Breast epithelium (tissue), 4 donors: ENCODE results near the gene CENPP. TPM values are rescaled to one million over a fixed set of nuclear protein-coding genes. Genes with fewer than 3 reads are reported as not detected.

Experiments used
- DNase-seq, 2 donors: peaks; one replicate each; pipeline ENCODE4 v3.0.0-alpha.2; 2019; ENCODE audit warnings: low spot score in 2 of 2
- H3K27ac ChIP-seq, 2 donors: fragments of 200-600 bp; sonication (generic) in 1 of 2; one replicate each; pipeline ENCODE4 v1.5.1; 2016 to 2019; ENCODE audit warnings: mild to moderate bottlenecking in 1 of 2
- H3K27me3 ChIP-seq, 2 donors: fragments of 200-600 bp; sonication (generic) in 1 of 2; one replicate each; pipeline versions ENCODE4 v1.5.1 to v1.6.0; 2017 to 2019; ENCODE audit warnings: control low read depth in 1 of 2, mild to moderate bottlenecking in 1 of 2
- H3K36me3 ChIP-seq: fragments of 200-600 bp; one replicate; pipeline ENCODE4 v1.5.1; 2019
- H3K4me1 ChIP-seq, 2 donors: fragments of 200-600 bp; sonication (generic); one replicate each; pipeline ENCODE4 v1.5.1; 2016 to 2019; ENCODE audit warnings: control low read depth in 1 of 2
- H3K4me3 ChIP-seq, 3 donors: fragments of 200-600 bp; sonication (generic); 1 replicate in 2 of 3; 2 replicates in 1 of 3; pipeline ENCODE4 v1.5.1; 2016 to 2019; ENCODE audit warnings: mild to moderate bottlenecking in 3 of 3, moderate library complexity in 2 of 3
- H3K9me3 ChIP-seq, 2 donors: fragments of 200-600 bp; sonication (generic) in 1 of 2; one replicate each; pipeline ENCODE4 v1.5.1; 2016 to 2019; ENCODE audit warnings: control low read depth in 1 of 2
- CTCF ChIP-seq, 3 donors: fragments of 450-650 bp; IDR thresholded peaks; one replicate each; pipeline ENCODE4 v1.5.1; 2016 to 2017; ENCODE audit warnings: antibody characterized with exemption in 3 of 3, mild to moderate bottlenecking in 3 of 3, moderate library complexity in 3 of 3
- POLR2A ChIP-seq: fragments of 450-650 bp; IDR thresholded peaks from one replicate; pipeline ENCODE4 v1.6.1; 2016; ENCODE audit warnings: antibody characterized with exemption, mild to moderate bottlenecking, moderate library complexity
- POLR2AphosphoS5 ChIP-seq, 3 donors: sonication (generic); formaldehyde crosslinking; IDR thresholded peaks; one replicate each; pipeline ENCODE4 v1.6.1; 2017; ENCODE audit warnings: antibody characterized with exemption in 3 of 3
- intact Hi-C: fragments of 100-400 bp; cut with DNase I; formaldehyde crosslinking; loops from one replicate; pipeline ENCODE4 v1.15.1; 2023; ENCODE audit warnings: low total_unique reads
- total RNA-seq, 3 donors: library from RNA; depleted of rRNA; stranded (reverse); fragments of >200 nt; gene quantifications; one replicate each; pipeline ENCODE4 v1.1.0, GENCODE V29; 2016

The CENPP gene
- total RNA-seq, 3 donors from 2014 or later = 3.9 to 6.1 (median 4.5) TPM

- H3K27ac ChIP-seq = no peak overlapping the region
- H3K9me3 ChIP-seq = no peaks in the 10 kb centered on the region
- no peak for DNase-seq
- intact Hi-C loops = loop anchor here (1.0 kb wide), 1 partner anchor 8 kb away; no protein-coding TSS in a partner anchor
- H3K4me3 ChIP-seq = no peak overlapping the region
- no peaks in the 10 kb centered on the region for H3K27me3 ChIP-seq
- H3K36me3 ChIP-seq = no peaks in the 10 kb centered on the region
- no peaks in the 10 kb centered on the region for H3K4me1 ChIP-seq
- TF ChIP-seq CTCF (IDR thresholded peaks at IDR 0.05) (no peak), POLR2AphosphoS5 (IDR thresholded peaks at IDR 0.05) (no peak), POLR2A (no peak)
Measured at GRCh38 chr9:92476962-92477361, 151.2 kb downstream of the CENPP start.

GRCh38 chr9:92478783-92479182 is 153.0 kb downstream of the CENPP start:
- H3K4me3 ChIP-seq = no peak overlapping the region
- no peaks in the 10 kb centered on the region for H3K36me3 ChIP-seq
- TF ChIP-seq POLR2AphosphoS5 (IDR thresholded peaks at IDR 0.05) (no peak), CTCF (IDR thresholded peaks at IDR 0.05) (no peak), POLR2A (no peak)
- no peak overlapping the region for H3K27ac ChIP-seq
- H3K9me3 ChIP-seq = no peaks in the 10 kb centered on the region
- H3K4me1 ChIP-seq = no peaks in the 10 kb centered on the region
- intact Hi-C loops = no loop called here
- DNase-seq = no peak
- no peaks in the 10 kb centered on the region for H3K27me3 ChIP-seq

- Histone ChIP-seq H3K27ac (no peak overlapping the region), H3K4me1 (no peaks in the 10 kb centered on the region), H3K27me3 (no peaks in the 10 kb centered on the region), H3K4me3 (no peak overlapping the region), H3K36me3 (no peaks in the 10 kb centered on the region), H3K9me3 (no peaks in the 10 kb centered on the region)
- TF ChIP-seq CTCF (IDR thresholded peaks at IDR 0.05) (no peak), POLR2AphosphoS5 (IDR thresholded peaks at IDR 0.05) (no peak), POLR2A (no peak)
- intact Hi-C loops = no loop called here
- DNase-seq = no peak
Measured at GRCh38 chr9:92479346-92479745, 153.6 kb downstream of the CENPP start.

- no peak for DNase-seq
- intact Hi-C loops = no loop called here
Measured at GRCh38 chr9:92480291-92480771, 154.6 kb downstream of the CENPP start.

GRCh38 chr9:92480986-92481633 is 155.4 kb downstream of the CENPP start:
- DNase-seq = no peak
- intact Hi-C loops = no loop called here
- H3K27ac ChIP-seq = peak overlapping the region; percentile 56 to 69
- no peaks in the 10 kb centered on the region for H3K36me3 ChIP-seq
- no peaks in the 10 kb centered on the region for H3K27me3 ChIP-seq
- H3K4me1 ChIP-seq = no peaks in the 10 kb centered on the region
- TF ChIP-seq CTCF (IDR thresholded peaks at IDR 0.05) = no peak
- no peak for TF ChIP-seq POLR2A
- TF ChIP-seq POLR2AphosphoS5 (IDR thresholded peaks at IDR 0.05) = no peak
- no peaks in the 10 kb centered on the region for H3K9me3 ChIP-seq
- no peak overlapping the region for H3K4me3 ChIP-seq

More at GRCh38 chr9:92480291-92480771, 154.6 kb downstream of the CENPP start:
- Histone ChIP-seq H3K36me3 (no peaks in the 10 kb centered on the region), H3K27ac (peak overlapping the region; percentile 56 to 69), H3K4me1 (no peaks in the 10 kb centered on the region), H3K27me3 (no peaks in the 10 kb centered on the region), H3K9me3 (no peaks in the 10 kb centered on the region), H3K4me3 (no peak overlapping the region)
- TF ChIP-seq POLR2AphosphoS5 (IDR thresholded peaks at IDR 0.05) = no peak
